Measurements from ENCODE around the gene SND1.

The SND1 gene

GRCh38 chr7:127794136-127794535, 142.1 kb downstream of the SND1 start:
- in situ Hi-C loops (cut with MboI; ENCODE audit: low sequenced_read_pairs): no loop called here

DNA sequence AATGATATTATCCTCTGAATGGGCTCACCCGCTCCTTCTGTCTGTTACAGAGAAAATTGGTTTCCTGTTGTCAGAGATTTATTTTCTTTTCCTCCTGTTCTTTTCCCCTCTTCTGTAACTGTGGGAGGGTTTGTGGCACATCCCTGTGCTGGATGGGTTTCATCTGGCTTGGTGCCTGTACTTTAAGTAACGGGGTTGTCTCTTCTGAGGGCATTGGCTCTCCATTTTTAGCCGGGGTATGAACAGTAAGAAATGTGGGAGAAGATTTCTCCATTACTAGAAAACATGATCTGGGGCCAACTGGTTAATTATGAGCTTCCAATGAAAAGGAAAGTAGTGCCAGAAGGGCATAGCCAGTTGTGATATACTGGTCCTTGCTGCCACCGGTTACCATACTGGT, 142.6 kb downstream of the SND1 start:
- in situ Hi-C loops (cut with MboI; ENCODE audit: low sequenced_read_pairs): no loop called here

- in situ Hi-C loops (cut with MboI; ENCODE audit: low sequenced_read_pairs): no loop called here
Measured at GRCh38 chr7:127798023-127798422, 146.0 kb downstream of the SND1 start.

- in situ Hi-C loops (cut with MboI; ENCODE audit: low sequenced_read_pairs): no loop called here
Measured at GRCh38 chr7:127798769-127799372, 146.9 kb downstream of the SND1 start.

DNA sequence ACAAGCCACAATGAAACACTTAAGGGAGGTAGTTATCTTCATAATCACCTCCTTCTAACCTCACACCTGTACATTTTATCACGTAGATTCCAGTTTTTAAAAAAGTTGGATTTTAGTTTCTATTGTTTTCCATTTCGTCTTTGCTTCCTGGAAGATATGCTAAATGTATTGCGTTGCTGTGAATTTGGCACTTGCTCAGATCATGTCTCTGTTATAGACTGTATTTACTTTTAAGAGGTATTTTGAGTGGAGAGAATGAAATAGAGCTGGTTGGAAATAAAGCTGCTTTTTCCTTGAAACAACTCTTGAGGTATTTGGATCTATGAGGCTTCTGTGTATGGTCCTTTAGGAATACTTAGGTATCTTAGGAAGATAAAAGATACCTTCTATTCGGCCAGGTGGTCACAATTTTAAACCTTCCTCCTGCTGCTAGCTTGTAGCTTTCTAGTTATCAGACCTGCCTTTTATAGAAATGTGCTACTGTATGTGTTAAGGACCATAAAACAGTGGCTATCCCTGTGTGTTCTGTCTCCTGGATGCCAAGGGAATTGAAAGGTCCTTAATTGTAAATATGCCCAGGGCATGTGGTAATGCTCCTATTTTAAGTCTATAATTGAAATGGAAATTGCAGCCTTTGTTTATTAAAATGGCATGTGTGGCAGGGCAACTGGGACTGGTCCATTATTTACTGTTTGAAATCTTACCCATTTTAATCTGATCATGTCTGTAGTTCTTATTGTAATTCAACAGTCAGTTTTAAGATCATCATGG, 147.7 kb downstream of the SND1 start:
- in situ Hi-C loops (cut with MboI; ENCODE audit: low sequenced_read_pairs): no loop called here

DNA sequence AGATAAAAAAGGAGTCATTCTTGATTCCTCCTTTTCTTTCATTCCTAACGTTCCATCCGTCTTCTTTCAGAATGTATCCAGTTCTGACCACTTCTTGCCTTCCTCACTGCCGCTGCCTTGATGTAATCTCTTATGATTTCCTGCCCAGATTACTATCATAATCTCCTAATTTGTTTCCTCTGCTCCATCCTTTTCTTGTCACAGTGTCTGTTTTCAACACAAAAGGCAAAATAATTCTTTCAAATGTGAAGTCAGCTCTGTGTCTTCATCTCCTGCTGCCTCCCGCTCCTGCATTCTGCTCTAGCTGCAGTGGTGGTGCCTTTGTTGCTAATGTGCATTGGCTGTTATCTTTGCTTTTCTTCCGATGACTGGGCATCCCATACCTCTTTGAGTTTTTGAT, 150.9 kb downstream of the SND1 start:
- in situ Hi-C loops (cut with MboI; ENCODE audit: low sequenced_read_pairs): no loop called here

- in situ Hi-C loops (cut with MboI; ENCODE audit: low sequenced_read_pairs): no loop called here
Measured at GRCh38 chr7:127803626-127804025, 151.6 kb downstream of the SND1 start.

DNA sequence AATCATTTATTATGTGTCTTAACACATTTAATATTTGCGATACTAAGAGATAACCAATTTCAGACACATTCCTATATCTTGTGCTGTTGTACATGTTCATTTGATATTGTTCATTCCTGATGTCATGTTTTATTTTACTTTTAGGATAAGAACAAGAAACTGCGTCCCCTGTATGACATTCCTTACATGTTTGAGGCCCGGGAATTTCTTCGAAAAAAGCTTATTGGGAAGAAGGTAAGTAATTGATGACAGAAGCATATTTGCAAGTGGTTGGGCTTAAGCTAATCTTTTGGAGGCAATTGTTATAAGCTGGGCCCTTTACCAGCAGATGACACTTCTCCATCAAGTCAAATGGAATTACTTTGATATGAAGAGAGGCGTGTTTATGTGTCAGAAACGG, 155.3 kb downstream of the SND1 start:
- in situ Hi-C loops (cut with MboI; ENCODE audit: low sequenced_read_pairs): no loop called here

DNA sequence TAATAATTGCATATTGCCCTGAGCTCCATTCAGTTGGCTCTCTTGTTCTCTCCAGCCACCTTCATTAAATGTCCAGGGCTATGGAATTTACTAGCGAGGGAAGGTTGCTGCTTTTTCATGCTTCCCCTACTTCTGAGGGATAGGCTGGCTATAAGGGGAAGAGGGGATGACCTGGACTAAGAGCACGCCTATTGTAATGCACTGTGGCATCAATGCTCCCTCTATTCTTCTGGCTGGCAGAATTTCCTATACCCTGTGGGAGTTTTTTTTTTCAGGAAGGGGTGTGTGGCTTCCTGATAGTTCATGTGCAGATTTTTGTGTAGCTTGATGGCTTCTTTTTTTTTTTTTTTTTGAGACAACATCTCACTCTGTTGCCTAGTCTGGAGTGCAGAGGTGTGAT, 155.8 kb downstream of the SND1 start:
- in situ Hi-C loops (cut with MboI; ENCODE audit: low sequenced_read_pairs): no loop called here

GRCh38 chr7:127809261-127809702, 157.3 kb downstream of the SND1 start:
- in situ Hi-C loops (cut with MboI; ENCODE audit: low sequenced_read_pairs): no loop called here

DNA sequence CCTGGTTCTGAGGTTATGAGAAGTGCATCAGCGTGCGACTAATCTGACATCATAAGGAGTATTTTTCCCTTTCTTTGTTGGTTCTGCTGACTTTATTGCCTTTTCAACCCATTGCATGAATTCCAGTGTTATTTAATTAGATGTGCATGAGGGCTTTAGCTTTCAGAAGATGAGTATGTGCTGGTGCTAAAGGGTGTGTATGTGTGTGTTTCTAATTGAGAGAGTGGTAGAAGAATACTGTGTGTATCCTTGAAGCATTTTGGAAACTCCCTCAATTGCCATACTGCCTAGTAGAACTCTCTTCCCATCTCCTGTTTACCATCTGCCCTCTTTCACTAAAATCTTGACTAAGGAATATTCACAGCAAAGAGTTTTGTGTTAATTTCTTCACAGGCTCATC, 158.1 kb downstream of the SND1 start:
- in situ Hi-C loops (cut with MboI; ENCODE audit: low sequenced_read_pairs): no loop called here

DNA sequence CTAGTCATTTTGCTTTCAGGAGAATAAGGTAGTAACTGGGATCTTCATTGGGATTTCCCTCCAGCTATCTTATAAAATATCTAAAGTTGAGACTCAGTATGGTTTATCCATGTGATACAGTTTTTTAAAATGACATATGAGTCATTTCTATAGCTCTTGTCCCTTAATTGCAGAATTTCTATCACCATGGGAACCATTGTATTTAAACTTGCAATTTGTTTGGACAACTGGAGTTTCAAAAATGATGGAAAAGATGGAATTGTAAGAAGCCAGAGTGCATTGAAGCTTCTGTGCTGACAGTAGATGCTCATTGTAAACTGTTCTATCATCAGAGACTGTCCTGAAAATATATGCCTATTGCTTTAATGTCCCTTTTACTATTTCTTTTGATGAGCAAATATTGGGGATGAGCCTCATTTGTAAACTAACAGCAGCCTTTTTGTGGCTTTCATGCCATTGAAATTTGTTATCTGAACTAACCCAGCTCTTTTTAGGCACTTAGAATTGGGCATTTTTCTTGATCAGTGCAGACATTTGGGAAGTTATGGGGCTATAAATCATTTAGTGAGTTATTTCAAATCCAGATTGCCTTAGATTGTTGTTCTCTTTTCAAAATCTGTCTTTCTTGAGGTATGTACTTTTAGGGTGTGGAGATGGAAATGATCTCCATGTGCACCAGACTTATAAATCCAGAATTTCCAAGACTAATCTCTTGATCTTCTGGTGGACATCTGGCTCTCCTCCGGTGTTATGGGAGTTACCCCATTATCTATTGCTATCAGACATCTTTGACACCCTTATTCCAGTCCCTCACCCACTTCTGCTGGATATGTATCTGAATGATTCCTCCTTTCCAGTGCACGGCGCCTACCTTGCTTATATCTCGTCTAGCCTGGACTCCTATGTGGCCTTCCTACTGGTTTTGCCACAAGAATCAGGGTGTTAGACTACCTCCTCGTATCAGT, 159.0 kb downstream of the SND1 start:
- in situ Hi-C loops (cut with MboI; ENCODE audit: low sequenced_read_pairs): no loop called here

DNA sequence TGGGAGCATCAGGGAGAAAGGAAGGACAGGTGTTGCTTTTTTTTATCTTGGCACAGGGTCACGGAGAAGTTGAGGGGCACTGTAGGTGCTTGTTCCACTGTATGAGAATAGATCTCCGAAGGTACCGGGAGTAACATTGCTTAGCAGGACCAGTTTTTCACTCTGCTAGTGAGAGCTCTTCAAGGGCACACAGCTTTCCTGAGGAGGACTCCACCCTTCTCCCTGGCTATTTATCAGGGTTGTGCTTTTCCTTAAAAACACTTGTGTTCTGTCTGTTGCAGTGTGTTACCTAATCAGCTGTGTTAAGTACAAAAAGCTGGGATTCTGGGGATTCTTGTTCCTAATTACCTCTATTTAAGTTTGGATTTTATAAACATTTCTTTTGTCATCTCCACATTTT, 160.5 kb downstream of the SND1 start:
- in situ Hi-C loops (cut with MboI; ENCODE audit: low sequenced_read_pairs): no loop called here

GRCh38 chr7:127813991-127814541, 162.1 kb downstream of the SND1 start:
- in situ Hi-C loops (cut with MboI; ENCODE audit: low sequenced_read_pairs): no loop called here

DNA sequence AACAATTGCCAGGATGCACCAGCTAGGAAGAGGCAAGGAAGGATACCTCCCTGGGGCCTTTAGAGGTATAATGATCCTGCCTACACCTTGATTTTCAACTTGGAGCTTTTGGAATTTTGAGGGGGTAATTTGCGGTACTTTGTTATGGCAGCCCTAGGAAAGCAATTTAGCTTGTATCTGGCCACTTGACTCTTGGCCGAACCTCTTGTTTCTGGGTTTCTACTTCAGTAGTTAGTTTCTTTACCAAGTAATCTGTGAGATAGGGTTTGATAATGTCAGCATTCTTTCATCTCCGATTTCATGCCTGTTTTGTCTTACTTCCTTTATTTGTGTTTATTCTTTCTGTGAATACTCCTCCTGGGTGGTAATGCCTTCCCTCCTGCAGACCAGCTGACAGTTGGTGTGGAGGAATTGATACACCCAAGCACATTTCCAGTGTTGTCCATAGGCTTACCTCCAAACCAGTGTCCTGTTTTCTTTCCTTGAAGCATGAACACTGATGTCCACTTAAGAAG, 163.7 kb downstream of the SND1 start:
- in situ Hi-C loops (cut with MboI; ENCODE audit: low sequenced_read_pairs): no loop called here

- in situ Hi-C loops (cut with MboI; ENCODE audit: low sequenced_read_pairs): no loop called here
Measured at GRCh38 chr7:127816354-127817190, 164.6 kb downstream of the SND1 start.

- in situ Hi-C loops (cut with MboI; ENCODE audit: low sequenced_read_pairs): no loop called here
Measured at GRCh38 chr7:127817466-127817865, 165.5 kb downstream of the SND1 start.

- in situ Hi-C loops (cut with MboI; ENCODE audit: low sequenced_read_pairs): no loop called here
Measured at GRCh38 chr7:127818306-127818705, 166.3 kb downstream of the SND1 start.

- in situ Hi-C loops (cut with MboI; ENCODE audit: low sequenced_read_pairs): no loop called here
Measured at GRCh38 chr7:127819975-127820731, 168.2 kb downstream of the SND1 start.
